Ishikawa (cell line): ENCODE results near the gene THADA.

Experiments
- CEBPB ChIP-seq: IDR thresholded peaks from 2 replicates; pipeline ENCODE4 v1.6.1; 2012
- CREB1 ChIP-seq: IDR thresholded peaks from 2 replicates; pipeline ENCODE4 v1.6.1; 2012; ENCODE audit warnings: low read depth
- EGR1 ChIP-seq: IDR thresholded peaks from 2 replicates; pipeline ENCODE4 v1.6.1; 2012
- EP300 ChIP-seq: IDR thresholded peaks from 2 replicates; pipeline ENCODE4 v1.6.1; 2012; ENCODE audit warnings: borderline replicate concordance
- FOXM1 ChIP-seq: IDR thresholded peaks from 2 replicates; pipeline ENCODE4 v1.6.1; 2012; ENCODE audit warnings: low read depth, borderline replicate concordance
- MAX ChIP-seq: IDR thresholded peaks from 2 replicates; pipeline ENCODE4 v1.6.1; 2012
- RAD21 ChIP-seq: IDR thresholded peaks from 2 replicates; pipeline ENCODE4 v1.6.1; 2012; ENCODE audit warnings: low read depth
- REST ChIP-seq: IDR thresholded peaks from 2 replicates; pipeline ENCODE4 v1.6.1; 2012; ENCODE audit warnings: low read depth, mild to moderate bottlenecking
- TAF1 ChIP-seq: IDR thresholded peaks from 2 replicates; pipeline ENCODE4 v1.6.1; 2012; ENCODE audit warnings: low read depth, mild to moderate bottlenecking
- TCF12 ChIP-seq: IDR thresholded peaks from 2 replicates; pipeline ENCODE4 v1.6.1; 2012; ENCODE audit warnings: low read depth
- USF1 ChIP-seq: IDR thresholded peaks from 2 replicates; pipeline ENCODE4 v1.6.1; 2012

- TF ChIP-seq USF1: no peak
- no peak for TF ChIP-seq EP300
- no peak for TF ChIP-seq REST
- TF ChIP-seq TAF1: no peak
- no peak for TF ChIP-seq MAX
- TF ChIP-seq RAD21: no peak
- TF ChIP-seq CREB1: no peak
- no peak for TF ChIP-seq TCF12
- no peak for TF ChIP-seq EGR1
- no peak for TF ChIP-seq CEBPB
- no peak for TF ChIP-seq FOXM1
Measured at GRCh38 chr2:43262239-43262638, 333.6 kb downstream of the THADA start.
